Endothelial cell of umbilical vein (primary cell): ENCODE measurements around the gene NRG3. TPM values are rescaled to one million over a fixed set of nuclear protein-coding genes. Genes with fewer than 3 reads are reported as not detected.

Source experiments
- BruUV-seq: library from RNA; stranded (reverse); fragments of 400-500 nt; replicated peaks from 2 replicates; lab custom pipeline; 2021; lab: Mats Ljungman, UMichigan
- CTCF ChIA-PET: fragments of 300-600, 350-600 bp; sonication (Branson Sonifier 250); formaldehyde crosslinking; loops from one replicate; lab custom pipeline; 2021; ENCODE audit warnings: antibody characterized with exemption, inconsistent platforms; lab: Charles Lee
- POLR2A ChIA-PET: fragments of 300-600, 350-600 bp; sonication (Branson Sonifier 250); formaldehyde crosslinking; loops from one replicate; lab custom pipeline; 2021; ENCODE audit warnings: antibody characterized with exemption, inconsistent platforms; lab: Charles Lee
- DNase-seq: peaks from one replicate; pipeline ENCODE4 v3.0.0-alpha.2; 2011; ENCODE audit warnings: low read depth, low spot score
- FAIRE-seq: peaks from 2 replicates; lab custom pipeline; 2011; peaks lifted over from hg19 to GRCh38; lab: Jason Lieb, UNC
- H2AFZ ChIP-seq: 2 replicates; pipeline ENCODE4 v1.6.0; 2012; ENCODE audit warnings: low read depth, low read length, control low read depth, inconsistent platforms
- H3K27ac ChIP-seq: 2 replicates; pipeline ENCODE4 v1.5.1; 2011; ENCODE audit warnings: low read depth, mild to moderate bottlenecking, control low read depth, low read length, moderate library complexity; ENCODE audit not compliant: insufficient read depth
- H3K27me3 ChIP-seq, 2 experiments: 2 replicates each; pipeline versions ENCODE4 v1.6.0 to v1.6.1; 2011; ENCODE audit warnings: low read length in 2 of 2, mixed read lengths in 1 of 2; ENCODE audit not compliant: control insufficient read depth in 2 of 2, insufficient read depth in 2 of 2
- H3K36me3 ChIP-seq, 2 experiments: 2 replicates in 1 of 2; 3 replicates in 1 of 2; pipeline ENCODE4 v1.5.1; 2011; ENCODE audit warnings: low read length in 2 of 2, mild to moderate bottlenecking in 1 of 2, moderate library complexity in 1 of 2; ENCODE audit not compliant: control insufficient read depth in 2 of 2, insufficient read depth in 2 of 2; ENCODE audit errors: extremely low read depth in 1 of 2
- H3K4me1 ChIP-seq: 3 replicates; pipeline ENCODE4 v1.5.1; 2011; ENCODE audit warnings: mild to moderate bottlenecking, low read length; ENCODE audit not compliant: control insufficient read depth, insufficient read depth; ENCODE audit errors: extremely low read depth
- H3K4me2 ChIP-seq: 2 replicates; pipeline ENCODE4 v1.6.1; 2011; ENCODE audit warnings: low read length, control low read depth, mixed read lengths; ENCODE audit not compliant: insufficient read depth
- H3K4me3 ChIP-seq, 3 experiments: fragments of 200-600 bp in 1 of 3; sonication (generic), shearing (Covaris generic) in 1 of 3; replicated peaks in 1 of 3; 2 replicates each; pipeline ENCODE4 v1.5.1; 2011 to 2016; ENCODE audit warnings: control low read depth in 3 of 3, low read length in 3 of 3, mild to moderate bottlenecking in 2 of 3, inconsistent platforms in 1 of 3, low read depth in 1 of 3, moderate library complexity in 1 of 3; ENCODE audit not compliant: insufficient read depth in 1 of 3
- H3K79me2 ChIP-seq: 2 replicates; pipeline ENCODE4 v1.6.0; 2012; ENCODE audit warnings: low read length, inconsistent platforms; ENCODE audit not compliant: control insufficient read depth, insufficient read depth
- H3K9ac ChIP-seq: replicated peaks from 2 replicates; pipeline ENCODE3; 2011; ENCODE audit warnings: low read length, control low read depth; ENCODE audit not compliant: insufficient read depth; ENCODE audit errors: extremely low read depth
- H3K9me1 ChIP-seq: replicated peaks from 3 replicates; pipeline ENCODE4 v1.6.0; 2011; ENCODE audit warnings: mild to moderate bottlenecking, low read length; ENCODE audit not compliant: control insufficient read depth, insufficient read depth; ENCODE audit errors: extremely low read depth
- H3K9me3 ChIP-seq: replicated peaks from 2 replicates; pipeline ENCODE4 v1.5.1; 2012; ENCODE audit warnings: low read length, inconsistent platforms; ENCODE audit not compliant: control insufficient read depth, insufficient read depth
- H4K20me1 ChIP-seq: replicated peaks from 2 replicates; pipeline ENCODE3; 2011; ENCODE audit warnings: mild to moderate bottlenecking, low read length; ENCODE audit not compliant: control insufficient read depth, insufficient read depth; ENCODE audit errors: extremely low read depth
- EZH2 ChIP-seq: IDR thresholded peaks from 2 replicates; pipeline ENCODE4 v1.6.1; 2012; ENCODE audit warnings: borderline replicate concordance, low read depth, mild to moderate bottlenecking, moderate library complexity, low read length, inconsistent platforms; ENCODE audit not compliant: severe bottlenecking
- FOS ChIP-seq: IDR thresholded peaks from 2 replicates; pipeline ENCODE4 v1.6.1; 2011; ENCODE audit warnings: mild to moderate bottlenecking, low read length, moderate library complexity, borderline replicate concordance; ENCODE audit not compliant: insufficient read depth
- GATA2 ChIP-seq: IDR thresholded peaks from 2 replicates; pipeline ENCODE4 v1.7.0; 2011; ENCODE audit warnings: low read depth, mild to moderate bottlenecking, moderate library complexity, mixed read lengths, low read length; ENCODE audit not compliant: insufficient read length, insufficient read depth
- JUN ChIP-seq: IDR thresholded peaks from 2 replicates; pipeline ENCODE4 v1.6.1; 2011; ENCODE audit warnings: borderline replicate concordance, low read depth; ENCODE audit not compliant: insufficient read length, insufficient read depth
- MYC ChIP-seq: IDR thresholded peaks from one replicate; pipeline ENCODE4 v1.6.1; 2011; ENCODE audit warnings: mild to moderate bottlenecking, low read depth, low read length
- POLR2A ChIP-seq: IDR thresholded peaks from 2 replicates; pipeline ENCODE4 v1.6.1; 2012; ENCODE audit warnings: low read depth, mild to moderate bottlenecking, control low read depth, low read length
- POLR2AphosphoS5 ChIP-seq: IDR thresholded peaks from 2 replicates; pipeline ENCODE4 v1.6.1; 2012; ENCODE audit warnings: low read depth, mild to moderate bottlenecking, control low read depth, low read length, moderate library complexity; ENCODE audit not compliant: insufficient read depth
- dilution Hi-C: fragments of 300-500 bp; cut with MboI; formaldehyde crosslinking; loops from one replicate; pipeline ENCODE4 v1.15.0; 2019; ENCODE audit warnings: low sequenced_read_pairs; ENCODE audit not compliant: extremely low pct_ligation_motif_present
- intact Hi-C: fragments of 100-400 bp; cut with micrococcal nuclease; formaldehyde crosslinking; loops from one replicate; pipeline ENCODE4 v1.10.0; 2022
- polyA plus RNA-seq, 4 experiments: library from polyadenylated mRNA; depleted of rRNA in 3 of 4; stranded (reverse) in 3 of 4; unstranded in 1 of 4; fragments of >200 nt; gene quantifications; 2 replicates each; pipeline versions ENCODE4 v1.2.1 to v1.2.3, GENCODE V29; 2011 to 2012; ENCODE audit warnings: missing spikeins in 1 of 4
- total RNA-seq: library from RNA; stranded (reverse); gene quantifications from 2 replicates; pipeline ENCODE4 v1.2.3, GENCODE V29; 2021
- TF ChIP-seq, protein P1 (sequence below), 2 donors: IDR thresholded peaks; 1 replicate in 1 of 2; 2 replicates in 1 of 2; pipeline ENCODE4 v1.5.1; 2011; ENCODE audit warnings: low read length in 2 of 2, mild to moderate bottlenecking in 2 of 2, moderate library complexity in 2 of 2, control low read depth in 1 of 2, inconsistent platforms in 1 of 2, low read depth in 1 of 2; ENCODE audit not compliant: insufficient read depth in 1 of 2; ENCODE audit errors: extremely low read depth in 1 of 2
- TF ChIP-seq, protein P2 (sequence below): IDR thresholded peaks from 2 replicates; pipeline ENCODE4 v1.6.1; 2011; ENCODE audit not compliant: insufficient read depth, insufficient read length

Gene NRG3
- total and polyA plus RNA-seq, 2 donors (not counting 3 experiments of a cell fraction or from before 2014, with no cell fraction given), result 1.9 to 3.9 TPM

- CTCF ChIA-PET, result interaction anchor here (0.6 kb wide), 1 partner anchor 276 kb away, joined by 3 read pairs; no protein-coding TSS in a partner anchor
- TF ChIP-seq FOS, result no peak
- no peak for TF ChIP-seq JUN
- TF ChIP-seq, protein P1, sequence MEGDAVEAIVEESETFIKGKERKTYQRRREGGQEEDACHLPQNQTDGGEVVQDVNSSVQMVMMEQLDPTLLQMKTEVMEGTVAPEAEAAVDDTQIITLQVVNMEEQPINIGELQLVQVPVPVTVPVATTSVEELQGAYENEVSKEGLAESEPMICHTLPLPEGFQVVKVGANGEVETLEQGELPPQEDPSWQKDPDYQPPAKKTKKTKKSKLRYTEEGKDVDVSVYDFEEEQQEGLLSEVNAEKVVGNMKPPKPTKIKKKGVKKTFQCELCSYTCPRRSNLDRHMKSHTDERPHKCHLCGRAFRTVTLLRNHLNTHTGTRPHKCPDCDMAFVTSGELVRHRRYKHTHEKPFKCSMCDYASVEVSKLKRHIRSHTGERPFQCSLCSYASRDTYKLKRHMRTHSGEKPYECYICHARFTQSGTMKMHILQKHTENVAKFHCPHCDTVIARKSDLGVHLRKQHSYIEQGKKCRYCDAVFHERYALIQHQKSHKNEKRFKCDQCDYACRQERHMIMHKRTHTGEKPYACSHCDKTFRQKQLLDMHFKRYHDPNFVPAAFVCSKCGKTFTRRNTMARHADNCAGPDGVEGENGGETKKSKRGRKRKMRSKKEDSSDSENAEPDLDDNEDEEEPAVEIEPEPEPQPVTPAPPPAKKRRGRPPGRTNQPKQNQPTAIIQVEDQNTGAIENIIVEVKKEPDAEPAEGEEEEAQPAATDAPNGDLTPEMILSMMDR (IDR thresholded peaks at IDR 0.05; ENCODE audit: extremely low read depth in 1 of 2, insufficient read depth in 1 of 2, low read depth in 1 of 2, low read length in 2 of 2), result no peak
- TF ChIP-seq POLR2A, result no peak
- no peak for TF ChIP-seq POLR2AphosphoS5
- TF ChIP-seq MYC, result no peak
- no peak for TF ChIP-seq GATA2
- TF ChIP-seq, protein P2, sequence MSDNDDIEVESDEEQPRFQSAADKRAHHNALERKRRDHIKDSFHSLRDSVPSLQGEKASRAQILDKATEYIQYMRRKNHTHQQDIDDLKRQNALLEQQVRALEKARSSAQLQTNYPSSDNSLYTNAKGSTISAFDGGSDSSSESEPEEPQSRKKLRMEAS, result no peak
- TF ChIP-seq EZH2, result no peak
- Histone ChIP-seq H3K27me3 (no peaks in the 10 kb centered on the region), H3K36me3 (no peaks in the 10 kb centered on the region), H4K20me1 (no peaks in the 10 kb centered on the region), H3K9me1 (no peaks in the 10 kb centered on the region), H3K9me3 (no peaks in the 10 kb centered on the region), H3K9ac (no peak overlapping the region), H3K79me2 (no peaks in the 10 kb centered on the region), H2AFZ (no peak overlapping the region), H3K4me1 (no peaks in the 10 kb centered on the region), H3K4me3 (no peak overlapping the region), H3K27ac (no peak overlapping the region), H3K4me2 (no peak overlapping the region)
- DNase-seq, result no peak
- no peak for FAIRE-seq
- BruUV-seq, result no TSS peak
- dilution Hi-C loops, result no loop called here
- intact Hi-C loops, result no loop called here
- POLR2A ChIA-PET, result no interaction called here
Measured at GRCh38 chr10:82171899-82172298, 296.9 kb downstream of the NRG3 start.
